WTC11 (cell line): Measurements from ENCODE around the gene SGSM2. TPM values are rescaled to one million over a fixed set of nuclear protein-coding genes. Genes with fewer than 3 reads are reported as not detected.

ENCODE experiments used
- ATAC-seq: fragments of 200-7000 bp; cut with Tn5 transposase; 2 replicates; pipeline ENCODE4 v1.10.0; 2021; ENCODE audit warnings: mild to moderate bottlenecking, moderate library complexity
- CTCF ChIA-PET: fragments of 300-600 bp; sonication (Branson Sonifier 250); formaldehyde crosslinking; loops from one replicate; lab custom pipeline; 2021; ENCODE audit warnings: antibody characterized with exemption; lab: Charles Lee
- POLR2A ChIA-PET: fragments of 350-600 bp; sonication (Branson Sonifier 250); formaldehyde crosslinking; loops from one replicate; lab custom pipeline; 2021; ENCODE audit warnings: antibody characterized with exemption; lab: Charles Lee
- DNase-seq: peaks from one replicate; pipeline ENCODE4 v3.0.0; 2021; ENCODE audit warnings: low spot score
- H3K27ac Mint-ChIP-seq: 2 replicates; pipeline ENCODE4 v1.8.0; 2021; ENCODE audit warnings: mixed read lengths
- H3K27me3 Mint-ChIP-seq: 2 replicates; pipeline ENCODE4 v1.8.0; 2021; ENCODE audit warnings: low read depth, mild to moderate bottlenecking, moderate library complexity, mixed read lengths
- H3K36me3 Mint-ChIP-seq: 2 replicates; pipeline ENCODE4 v1.8.0; 2021; ENCODE audit warnings: mixed read lengths
- H3K4me1 Mint-ChIP-seq: 2 replicates; pipeline ENCODE4 v1.8.0; 2022; ENCODE audit warnings: mixed read lengths
- H3K4me3 Mint-ChIP-seq: 2 replicates; pipeline ENCODE4 v1.8.0; 2021; ENCODE audit warnings: mild to moderate bottlenecking, moderate library complexity, mixed read lengths
- H3K9me3 Mint-ChIP-seq: 2 replicates; pipeline ENCODE4 v1.8.0; 2021; ENCODE audit warnings: mixed read lengths
- CDX4 ChIP-seq: fragments of 250-450 bp; sonication (Bioruptor Pico); IDR thresholded peaks from 2 replicates; pipeline ENCODE4 v1.9.0; 2021; ENCODE audit warnings: moderate library complexity, mild to moderate bottlenecking, inconsistent platforms, borderline replicate concordance
- CREM ChIP-seq: sonication (generic); formaldehyde crosslinking; IDR thresholded peaks from 2 replicates; pipeline ENCODE4 v1.8.1; 2022; ENCODE audit warnings: mild to moderate bottlenecking, missing genetic modification reagents, moderate library complexity
- ELF4 ChIP-seq: sonication (generic); formaldehyde crosslinking; IDR thresholded peaks from 2 replicates; pipeline ENCODE4 v1.8.1; 2022; ENCODE audit warnings: low read depth, mild to moderate bottlenecking, moderate library complexity, missing genetic modification reagents
- ERG ChIP-seq: fragments of 250-450 bp; sonication (Bioruptor Pico); IDR thresholded peaks from 2 replicates; pipeline ENCODE4 v1.8.0; 2021; ENCODE audit warnings: mild to moderate bottlenecking
- FOXK1 ChIP-seq: sonication (generic); formaldehyde crosslinking; IDR thresholded peaks from 2 replicates; pipeline ENCODE4 v1.8.0; 2022; ENCODE audit warnings: mild to moderate bottlenecking, moderate library complexity, missing genetic modification reagents
- FOXP1 ChIP-seq: sonication (generic); formaldehyde crosslinking; IDR thresholded peaks from 2 replicates; pipeline ENCODE4 v1.8.0; 2022; ENCODE audit warnings: missing genetic modification reagents, mild to moderate bottlenecking, moderate library complexity, borderline replicate concordance
- GRHL2 ChIP-seq: fragments of 250-450 bp; sonication (Bioruptor Pico); IDR thresholded peaks from 2 replicates; pipeline ENCODE4 v1.8.0; 2022; ENCODE audit warnings: mild to moderate bottlenecking, moderate library complexity; ENCODE audit not compliant: insufficient replicate concordance, severe bottlenecking
- JUN ChIP-seq: sonication (generic); formaldehyde crosslinking; IDR thresholded peaks from 2 replicates; pipeline ENCODE4 v1.8.0; 2023; ENCODE audit warnings: mild to moderate bottlenecking, missing genetic modification reagents
- NR2C2 ChIP-seq: sonication (generic); formaldehyde crosslinking; IDR thresholded peaks from 2 replicates; pipeline ENCODE4 v1.8.0; 2022; ENCODE audit warnings: mild to moderate bottlenecking, missing genetic modification reagents
- NR3C1 ChIP-seq: sonication (generic); formaldehyde crosslinking; conservative IDR thresholded peaks from 2 replicates; pipeline ENCODE4 v1.8.1; 2023; ENCODE audit warnings: low read depth, mild to moderate bottlenecking, missing genetic modification reagents
- RELA ChIP-seq: sonication (generic); formaldehyde crosslinking; IDR thresholded peaks from 2 replicates; pipeline ENCODE4 v1.8.1; 2022; ENCODE audit warnings: missing genetic modification reagents, mild to moderate bottlenecking, borderline replicate concordance
- SOX15 ChIP-seq: fragments of 250-450 bp; sonication (Bioruptor Pico); IDR thresholded peaks from 2 replicates; pipeline ENCODE4 v1.9.0; 2021; ENCODE audit warnings: mild to moderate bottlenecking
- SP1 ChIP-seq: sonication (generic); formaldehyde crosslinking; conservative IDR thresholded peaks from 2 replicates; pipeline ENCODE4 v1.8.1; 2022; ENCODE audit warnings: missing genetic modification reagents
- TP53 ChIP-seq: sonication (generic); formaldehyde crosslinking; IDR thresholded peaks from 2 replicates; pipeline ENCODE4 v1.8.1; 2023; ENCODE audit warnings: mild to moderate bottlenecking, missing genetic modification reagents
- ZNF671 ChIP-seq: fragments of 250-450 bp; sonication (Bioruptor Pico); IDR thresholded peaks from 2 replicates; pipeline ENCODE4 v1.8.0; 2021; ENCODE audit warnings: mild to moderate bottlenecking
- total RNA-seq: library from RNA; stranded (reverse); gene quantifications from 3 replicates; pipeline ENCODE4 v1.2.3, GENCODE V29; 2021
- TF ChIP-seq, protein P1 (sequence below): sonication (generic); formaldehyde crosslinking; IDR thresholded peaks from 2 replicates; pipeline ENCODE4 v1.8.0; 2023; ENCODE audit warnings: missing genetic modification reagents
- TF ChIP-seq, protein P2 (sequence below): sonication (generic); formaldehyde crosslinking; IDR thresholded peaks from 2 replicates; pipeline ENCODE4 v1.8.1; 2022; ENCODE audit warnings: mild to moderate bottlenecking, missing genetic modification reagents, moderate library complexity, borderline replicate concordance

The SGSM2 gene
- total RNA-seq, 1 experiment from 2014 or later: 50.3 TPM

GRCh38 chr17:2371183-2372130 lies 34.2 kb downstream of the SGSM2 start:
- TF ChIP-seq RELA (CRISPR knock-in tag): 0 out of 2 replicates have a peak, but pooled peaks have one; percentile 31
- TF ChIP-seq, protein P1, sequence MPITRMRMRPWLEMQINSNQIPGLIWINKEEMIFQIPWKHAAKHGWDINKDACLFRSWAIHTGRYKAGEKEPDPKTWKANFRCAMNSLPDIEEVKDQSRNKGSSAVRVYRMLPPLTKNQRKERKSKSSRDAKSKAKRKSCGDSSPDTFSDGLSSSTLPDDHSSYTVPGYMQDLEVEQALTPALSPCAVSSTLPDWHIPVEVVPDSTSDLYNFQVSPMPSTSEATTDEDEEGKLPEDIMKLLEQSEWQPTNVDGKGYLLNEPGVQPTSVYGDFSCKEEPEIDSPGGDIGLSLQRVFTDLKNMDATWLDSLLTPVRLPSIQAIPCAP (CRISPR knock-in tag): no peak
- no peak for TF ChIP-seq NR3C1
- no peak for TF ChIP-seq GRHL2 (CRISPR knock-in tag)
- no peak for TF ChIP-seq ERG (CRISPR knock-in tag)
- TF ChIP-seq ELF4 (CRISPR knock-in tag): no peak
- Mint-ChIP-seq H3K4me1 (peaks cover 12% of the 10 kb centered on the region), H3K27me3 (no peaks in the 10 kb centered on the region), H3K27ac (no peak overlapping the region), H3K9me3 (no peaks in the 10 kb centered on the region), H3K36me3 (no peaks in the 10 kb centered on the region), H3K4me3 (no peak overlapping the region)
- ChIA-PET CTCF (interaction anchor here (0.6 to 5.2 kb wide), 4 partner anchors 10 to 45 kb away, joined by 3 to 67 read pairs (median 28); no protein-coding TSS in a partner anchor), POLR2A (no interaction called here)
- no peak for DNase-seq
- no peak for ATAC-seq

GRCh38 chr17:2372180-2372579 lies 34.9 kb downstream of the SGSM2 start:
- DNase-seq (no peak), ATAC-seq (no peak)
- Mint-ChIP-seq H3K27ac (no peak overlapping the region), H3K9me3 (no peaks in the 10 kb centered on the region), H3K4me3 (no peak overlapping the region), H3K27me3 (no peaks in the 10 kb centered on the region), H3K36me3 (peaks cover 6% of the 10 kb centered on the region; the same call in 1 of the 2 replicates)
- ChIA-PET POLR2A (no interaction called here), CTCF (interaction anchor here (0.6 to 2.9 kb wide), 3 partner anchors 11 to 19 kb away, joined by 3 to 15 read pairs (median 3); no protein-coding TSS in a partner anchor)
- no peak for TF ChIP-seq FOXP1
- no peak for TF ChIP-seq SOX15 (CRISPR knock-in tag)
- no peak for TF ChIP-seq SP1 (CRISPR knock-in tag)
- no peak for TF ChIP-seq JUN (CRISPR knock-in tag)
- no peak for TF ChIP-seq CDX4 (CRISPR knock-in tag)
- TF ChIP-seq, all 79 proteins: peak for 0
- H3K4me1 Mint-ChIP-seq: peaks cover 10% of the 10 kb centered on the region

DNA sequence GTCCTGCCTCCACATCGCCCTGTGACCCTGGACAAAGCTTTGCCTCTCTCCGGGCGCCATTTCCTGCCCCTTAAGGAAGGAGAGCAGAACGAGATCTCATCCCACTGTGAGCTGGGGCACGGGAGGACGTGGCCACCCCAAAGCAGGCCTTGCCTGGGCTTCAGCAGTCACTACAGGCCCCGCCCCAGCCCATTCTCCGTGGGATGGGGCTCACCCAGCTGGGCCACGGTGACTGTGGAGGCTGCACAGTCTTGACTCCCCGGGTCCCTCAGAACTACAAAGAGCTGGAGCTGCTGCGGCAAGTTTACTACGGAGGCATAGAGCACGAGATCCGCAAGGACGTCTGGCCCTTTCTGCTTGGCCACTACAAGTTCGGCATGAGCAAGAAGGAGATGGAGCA lies 35.4 kb downstream of the SGSM2 start:
- H3K36me3 Mint-ChIP-seq: peaks cover 6% of the 10 kb centered on the region; the same call in 1 of the 2 replicates
- no peaks in the 10 kb centered on the region for H3K9me3 Mint-ChIP-seq
- DNase-seq (no peak), ATAC-seq (no peak)
- H3K4me3 Mint-ChIP-seq: no peak overlapping the region
- TF ChIP-seq ZNF671 (CRISPR knock-in tag): no peak
- TF ChIP-seq FOXK1 (CRISPR knock-in tag): no peak
- TF ChIP-seq GRHL2 (CRISPR knock-in tag): no peak
- no peak for TF ChIP-seq TP53 (CRISPR knock-in tag)
- TF ChIP-seq, protein P2, sequence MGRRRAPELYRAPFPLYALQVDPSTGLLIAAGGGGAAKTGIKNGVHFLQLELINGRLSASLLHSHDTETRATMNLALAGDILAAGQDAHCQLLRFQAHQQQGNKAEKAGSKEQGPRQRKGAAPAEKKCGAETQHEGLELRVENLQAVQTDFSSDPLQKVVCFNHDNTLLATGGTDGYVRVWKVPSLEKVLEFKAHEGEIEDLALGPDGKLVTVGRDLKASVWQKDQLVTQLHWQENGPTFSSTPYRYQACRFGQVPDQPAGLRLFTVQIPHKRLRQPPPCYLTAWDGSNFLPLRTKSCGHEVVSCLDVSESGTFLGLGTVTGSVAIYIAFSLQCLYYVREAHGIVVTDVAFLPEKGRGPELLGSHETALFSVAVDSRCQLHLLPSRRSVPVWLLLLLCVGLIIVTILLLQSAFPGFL (CRISPR knock-in tag): no peak
- TF ChIP-seq NR2C2: no peak
- no peak for TF ChIP-seq CREM (CRISPR knock-in tag)
- TF ChIP-seq, all 79 proteins: peak for 0
- ChIA-PET POLR2A (no interaction called here), CTCF (interaction anchor here (0.7 to 2.9 kb wide), 4 partner anchors 10 to 43 kb away, joined by 3 to 15 read pairs (median 4); no protein-coding TSS in a partner anchor)
- H3K27ac Mint-ChIP-seq: no peak overlapping the region
- no peaks in the 10 kb centered on the region for H3K27me3 Mint-ChIP-seq
- H3K4me1 Mint-ChIP-seq: peaks cover 10% of the 10 kb centered on the region
